Activated naive CD8-positive, alpha-beta T cell treated with anti-CD3 and anti-CD28 coated beads, Interleukin-2, amount 50 U/mL, for 16 hours (primary cell): Measurements from ENCODE around the gene PPP6C.
"Not testable (repeated sequence)": the region's sequence is repeated elsewhere in the genome, so short reads cannot be mapped to it uniquely, and the experiment has no call there.

Experiments used
- DNase-seq: peaks from one replicate; pipeline ENCODE4 v3.0.0-alpha.2; 2020; ENCODE audit warnings: low read depth, low spot score

The PPP6C gene

GRCh38 chr9:125183054-125183453 lies 6.5 kb downstream of the PPP6C start:
- DNase-seq: no peak

- DNase-seq: not testable (repeated sequence)
Measured at GRCh38 chr9:125181756-125182155, 7.8 kb downstream of the PPP6C start.

- no peak for DNase-seq
Measured at GRCh38 chr9:125180876-125181275, 8.7 kb downstream of the PPP6C start.

DNA sequence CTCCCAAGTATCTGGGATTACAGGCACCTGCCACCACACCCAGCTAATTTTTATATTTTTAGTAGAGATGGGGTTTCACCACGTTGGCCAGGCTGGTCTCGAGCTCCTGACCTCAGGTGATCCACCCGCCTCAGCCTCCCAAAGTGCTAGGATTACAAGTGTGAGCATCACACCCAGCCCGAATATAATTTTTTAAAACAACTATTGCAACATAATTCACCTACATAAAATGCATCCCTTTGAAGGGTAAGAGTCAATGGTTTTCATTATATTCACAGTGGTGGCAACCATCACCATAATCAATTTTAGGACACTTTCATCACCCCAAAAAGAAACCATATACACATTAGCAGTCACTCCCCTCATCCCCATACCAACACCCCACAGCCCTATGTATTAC lies 9.8 kb downstream of the PPP6C start:
- not testable (repeated sequence) for DNase-seq

DNA sequence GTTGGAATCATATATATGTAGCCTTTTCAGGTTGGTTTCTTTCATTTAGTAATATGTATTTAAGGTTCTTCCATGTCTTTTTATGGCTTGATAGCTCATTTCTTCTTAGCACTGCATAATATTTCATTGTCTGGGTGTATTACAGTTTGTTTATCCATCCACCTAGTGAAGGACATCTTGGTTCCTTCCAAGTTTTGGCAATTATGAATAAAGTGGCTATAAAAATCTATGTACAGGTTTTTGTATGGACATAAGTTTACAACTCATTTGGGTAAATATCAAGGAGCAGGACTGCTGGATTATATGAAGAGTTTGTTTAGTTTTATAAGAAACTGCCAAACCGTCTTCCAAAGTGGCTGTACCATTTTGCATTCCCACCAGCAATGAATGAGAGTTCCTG lies 11.7 kb downstream of the PPP6C start:
- DNase-seq: no peak

DNA sequence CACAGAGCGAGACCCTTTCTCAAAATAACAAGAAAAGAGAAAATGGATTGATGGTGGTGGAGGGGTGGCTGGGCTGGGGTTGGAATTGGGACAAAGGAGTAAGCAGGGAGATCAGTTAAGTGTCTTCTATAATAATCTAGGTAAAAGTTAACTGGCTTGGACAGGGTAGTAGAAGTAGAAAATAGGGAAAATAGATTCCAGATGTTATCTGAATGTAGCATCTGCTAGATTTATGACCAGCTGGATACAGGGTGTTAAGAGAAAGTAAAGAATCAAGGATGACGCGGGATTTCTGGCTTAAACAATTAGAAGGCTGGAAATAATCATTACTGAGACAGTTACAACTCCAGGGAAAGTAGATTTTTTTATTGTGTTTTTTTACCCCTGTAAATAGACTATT lies 13.0 kb downstream of the PPP6C start:
- DNase-seq: no peak

GRCh38 chr9:125172031-125172755 lies 17.4 kb downstream of the PPP6C start:
- DNase-seq: no peak

- DNase-seq: no peak
Measured at GRCh38 chr9:125169895-125170294, 19.7 kb downstream of the PPP6C start.

DNA sequence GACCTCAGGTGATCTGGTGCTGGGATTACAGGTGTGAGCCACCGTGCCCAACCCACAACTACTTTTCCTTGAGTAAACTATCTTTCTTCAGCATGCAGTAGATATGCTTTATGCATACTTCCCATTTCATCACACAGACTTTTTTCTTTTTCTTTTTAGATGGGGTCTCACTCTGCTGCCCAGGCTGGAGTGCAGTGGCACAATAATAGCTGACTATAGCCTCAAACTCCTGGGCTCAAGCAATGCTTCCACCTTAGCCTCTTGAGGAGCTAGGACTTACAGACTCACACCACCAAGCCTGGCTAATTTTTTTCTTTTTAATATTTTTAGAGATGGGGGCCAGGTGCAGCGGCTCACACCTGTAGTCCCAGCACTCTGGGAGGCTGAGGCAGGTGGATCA lies 22.8 kb downstream of the PPP6C start:
- DNase-seq: no peak

GRCh38 chr9:125162891-125163290 lies 26.7 kb downstream of the PPP6C start:
- not testable (repeated sequence) for DNase-seq

- DNase-seq: no peak
Measured at GRCh38 chr9:125161284-125161918, 28.2 kb downstream of the PPP6C start.

- DNase-seq: no peak
Measured at GRCh38 chr9:125160750-125161149, 28.9 kb downstream of the PPP6C start.

GRCh38 chr9:125156551-125156950 lies 33.1 kb downstream of the PPP6C start:
- DNase-seq: no peak

- DNase-seq: no peak
Measured at GRCh38 chr9:125153712-125154367, 35.8 kb downstream of the PPP6C start.

DNA sequence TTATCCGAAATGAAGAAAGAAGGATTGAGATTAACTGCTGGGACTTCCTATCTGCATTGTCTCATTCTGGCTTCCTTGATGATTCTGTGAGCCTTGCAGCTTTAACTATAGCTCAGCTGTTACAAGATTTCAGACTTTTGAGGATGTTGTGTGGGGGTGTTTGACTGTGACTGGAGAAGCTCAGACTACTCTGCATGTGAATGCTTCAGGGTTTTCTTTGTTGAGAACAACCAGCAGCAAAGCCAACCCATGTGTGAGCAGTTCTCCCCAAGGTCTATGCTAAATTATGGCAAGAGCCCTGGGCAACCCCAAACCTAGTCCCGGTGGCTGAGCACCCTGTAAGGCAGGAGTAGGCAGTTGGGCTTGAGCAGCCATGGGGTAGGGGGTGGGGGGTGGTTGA lies 37.9 kb downstream of the PPP6C start:
- DNase-seq: no peak

GRCh38 chr9:125150349-125151245 lies 39.0 kb downstream of the PPP6C start:
- no peak for DNase-seq

- DNase-seq: no peak
Measured at GRCh38 chr9:125147401-125147951, 42.1 kb downstream of the PPP6C start.

DNA sequence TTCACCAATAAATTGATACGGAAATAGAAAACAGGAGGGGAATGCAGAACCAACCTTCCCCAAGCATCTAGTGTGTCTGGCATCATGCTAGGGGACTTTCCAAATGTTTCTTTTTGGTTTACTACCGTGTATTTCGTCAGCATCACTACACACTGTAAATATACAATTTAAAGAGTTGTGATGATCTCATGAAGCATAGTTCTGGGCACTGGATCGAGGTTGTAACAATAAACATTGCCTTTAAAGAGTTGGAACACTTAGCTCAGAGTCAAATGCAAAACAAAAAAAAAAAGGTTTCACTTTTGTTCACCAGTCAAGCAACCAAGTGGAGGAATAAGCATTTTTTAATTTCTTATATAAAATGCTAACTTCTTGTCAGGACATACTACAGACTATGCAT lies 43.4 kb downstream of the PPP6C start:
- no peak for DNase-seq

DNA sequence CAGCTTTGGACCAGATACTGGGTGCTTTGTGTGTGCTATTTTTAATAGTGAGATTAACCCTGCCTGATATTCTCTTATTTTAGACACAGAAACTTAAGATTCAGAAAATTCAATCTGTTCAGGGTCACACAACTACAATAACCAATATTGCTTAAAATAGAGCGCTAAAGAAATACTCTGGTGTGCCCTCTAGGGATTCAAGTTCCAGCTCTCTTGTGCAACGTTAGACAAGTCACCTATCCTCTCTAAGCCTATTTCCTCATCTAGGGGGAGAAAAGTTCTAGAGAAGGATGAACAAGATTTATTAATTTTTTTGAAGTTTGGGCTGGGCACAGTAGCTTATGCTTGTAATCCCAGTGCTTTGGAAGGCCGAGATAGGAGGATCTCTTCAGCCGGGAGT lies 44.2 kb downstream of the PPP6C start:
- DNase-seq: no peak

DNA sequence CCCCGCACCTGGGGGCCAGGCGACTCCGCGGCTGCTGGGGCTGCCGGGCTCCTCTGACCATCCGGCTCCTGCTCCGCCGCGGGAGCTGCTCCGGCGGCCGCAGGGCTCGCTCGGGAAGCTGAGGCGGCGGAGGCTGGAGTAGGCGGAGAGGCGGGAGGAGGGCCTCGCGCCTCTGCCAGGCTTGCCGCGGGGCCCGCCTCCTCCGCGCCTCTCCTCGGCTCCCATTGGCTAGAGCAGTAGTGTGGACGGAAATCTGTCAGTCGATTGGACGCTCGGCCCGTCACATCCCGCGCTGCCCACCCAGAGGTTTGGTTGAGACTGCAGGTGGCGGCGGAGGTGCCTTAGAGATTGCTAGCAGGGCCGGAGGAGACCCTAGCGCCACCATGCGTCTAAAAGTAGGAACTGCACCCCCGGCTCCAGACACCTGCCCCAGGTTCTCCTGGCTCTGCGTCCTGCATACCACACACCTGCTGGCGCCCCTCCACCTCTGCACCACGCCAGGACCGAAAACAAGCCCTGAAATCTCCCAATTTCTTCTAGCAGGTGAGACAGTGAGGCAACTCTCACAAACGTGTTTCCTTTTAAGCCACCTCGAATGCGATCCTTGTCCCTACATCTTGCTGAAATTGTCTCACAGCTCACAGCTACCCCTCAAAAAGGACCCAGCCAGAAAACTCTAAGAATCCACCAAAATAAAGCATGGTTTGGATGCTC lies 46.1 kb downstream of the PPP6C start, which contains the start of gene SCAI:
TSS of gene SCAI (minus strand) at position 152 of the 714 bp plus-strand sequence. CDS start at position 61, 91 bp downstream.
- DNase-seq: peak; percentile 95
